Stimulated activated CD8-positive, alpha-beta memory T cell treated with anti-CD3 and anti-CD28 coated beads, Interleukin-7, amount 100 ng/mL, for 24 hours (primary cell): Measurements from ENCODE around the gene TLR8.
A peak's percentile ranks its signal among the peaks of the same experiment; 100 is the strongest.

Experiments used
- DNase-seq: peaks from one replicate; pipeline ENCODE4 v3.0.0-alpha.2; 2020; ENCODE audit warnings: low read depth

The TLR8 gene

GRCh38 chrX:12906046-12906761, at the start of gene TLR8:
TSS of gene TLR8 (plus strand) at chrX:12906620. CDS start at chrX:12906707, 87 bp downstream.
- DNase-seq = no peak

GRCh38 chrX:12865359-12865758, 41.1 kb upstream of the TLR8 start:
- no peak for DNase-seq

- DNase-seq = no peak
These were observed 39.7 kb upstream of the TLR8 start, which contains the start of gene TLR7 for GRCh38 chrX:12866451-12867377. TSS of gene TLR7 (plus strand) at chrX:12867072. CDS start at chrX:12867579, 507 bp downstream.

- no peak for DNase-seq
These were observed 38.7 kb upstream of the TLR8 start for GRCh38 chrX:12867685-12868084.

- DNase-seq = no peak
These were observed 37.7 kb upstream of the TLR8 start for GRCh38 chrX:12868747-12869146.

GRCh38 chrX:12871257-12871656, 35.2 kb upstream of the TLR8 start:
- DNase-seq = no peak

- DNase-seq = no peak
These were observed 33.7 kb upstream of the TLR8 start for GRCh38 chrX:12872741-12873140.

GRCh38 chrX:12874581-12874980, 31.8 kb upstream of the TLR8 start:
- no peak for DNase-seq

GRCh38 chrX:12877386-12877785, 29.0 kb upstream of the TLR8 start:
- no peak for DNase-seq

GRCh38 chrX:12878536-12878935, 27.9 kb upstream of the TLR8 start:
- no peak for DNase-seq

- DNase-seq = no peak
These were observed 24.5 kb upstream of the TLR8 start for GRCh38 chrX:12881914-12882313.

GRCh38 chrX:12885508-12885907, 20.9 kb upstream of the TLR8 start:
- DNase-seq = no peak

- DNase-seq = no peak
These were observed 19.9 kb upstream of the TLR8 start for GRCh38 chrX:12886545-12886944.

GRCh38 chrX:12887141-12887540, 19.3 kb upstream of the TLR8 start:
- DNase-seq = no peak

GRCh38 chrX:12887767-12888166, 18.7 kb upstream of the TLR8 start:
- no peak for DNase-seq

- no peak for DNase-seq
These were observed 16.0 kb upstream of the TLR8 start for GRCh38 chrX:12890467-12890866.

GRCh38 chrX:12891171-12891570, 15.2 kb upstream of the TLR8 start:
- no peak for DNase-seq

GRCh38 chrX:12891915-12892506, 14.4 kb upstream of the TLR8 start:
- no peak for DNase-seq

GRCh38 chrX:12892716-12893115, 13.7 kb upstream of the TLR8 start:
- no peak for DNase-seq

- peak; percentile 4 for DNase-seq
These were observed 12.1 kb upstream of the TLR8 start for GRCh38 chrX:12894074-12895030.

- no peak for DNase-seq
These were observed 10.6 kb upstream of the TLR8 start for GRCh38 chrX:12895866-12896265.

- no peak for DNase-seq
These were observed 9.5 kb upstream of the TLR8 start for GRCh38 chrX:12896935-12897334.
